ENCODE data around the gene ZBTB45. TPM values are rescaled to one million over a fixed set of nuclear protein-coding genes. Genes with fewer than 3 reads are reported as not detected.

Gene ZBTB45
- polyA plus RNA-seq, 3 donors, result 2.2 to 5.3 (median 2.6) TPM

DNA sequence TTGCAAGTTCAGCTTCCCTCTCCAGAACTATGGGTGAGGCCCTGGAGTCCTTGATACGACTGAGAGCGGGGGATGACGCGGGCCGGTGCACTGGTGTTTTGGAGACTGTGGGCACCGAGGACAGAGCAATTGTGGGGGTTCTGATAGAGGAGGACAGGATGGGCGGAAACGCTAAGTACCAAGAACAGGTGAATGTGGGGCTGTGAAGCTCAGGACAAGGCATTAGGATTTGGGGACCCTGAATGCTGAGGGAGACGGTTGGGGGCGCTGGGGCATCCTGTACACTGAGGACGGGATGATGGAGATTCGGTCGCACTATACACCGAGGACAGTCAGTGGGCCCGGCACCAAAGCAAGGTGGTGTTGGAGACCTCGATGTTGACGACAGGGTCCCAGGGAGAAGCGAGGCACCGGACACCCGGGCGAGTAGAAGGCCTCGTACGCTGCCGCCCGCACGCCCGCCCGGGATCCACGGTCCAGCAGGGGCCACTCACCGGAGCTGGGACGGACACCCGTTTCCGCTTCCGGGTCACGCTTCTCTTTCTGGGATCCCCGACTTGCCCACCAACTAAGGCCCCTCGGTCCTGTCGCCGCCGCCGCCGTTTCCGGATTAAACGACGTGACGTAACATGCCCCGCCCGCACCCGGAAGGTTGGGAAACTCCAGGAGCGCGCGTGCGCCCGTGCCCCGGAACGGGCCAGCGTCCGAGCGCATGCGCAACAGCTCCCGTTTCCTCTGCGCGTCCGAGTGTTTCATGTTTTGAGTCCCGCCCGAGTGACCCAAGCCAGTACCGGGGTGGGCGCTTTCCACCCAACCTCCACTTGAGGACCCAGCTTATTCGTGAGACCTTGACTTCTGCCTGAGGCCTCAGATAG lies 35.1 kb upstream of the ZBTB45 start, which contains the start of gene CHMP2A:
Gene CHMP2A (minus strand): TSS at position 612 of the 875 bp plus-strand sequence. CDS start 893 bp downstream, outside the sequence.
- peak within 1 kb of the TSS; percentile 83 to 98 (median 92) for H3K4me3 ChIP-seq (replicated peaks in 1 of 3; ENCODE audit: low read depth in 2 of 3, low read length in 3 of 3)
- peaks cover 55 to 59% of the 10 kb centered on the region in 2 donors for H3K36me3 Mint-ChIP-seq

More for the DNA sequence above, 35.1 kb upstream of the ZBTB45 start, which contains the start of gene CHMP2A:
- Histone ChIP-seq H2AFZ (ENCODE audit: insufficient read depth, low read depth, low read length, poor library complexity, severe bottlenecking) (peak within 1 kb of the TSS; percentile 82), H3K9me3 (replicated peaks in 1 of 2; ENCODE audit: control insufficient read depth in 1 of 2, insufficient read depth in 1 of 2, low read length in 2 of 2) (no peaks in the 10 kb centered on the region), H4K20me1 (ENCODE audit: insufficient read depth, low read length) (peaks cover 33% of the 10 kb centered on the region), H3K36me3 (replicated peaks in 1 of 2; ENCODE audit: control insufficient read depth in 1 of 2, insufficient read depth in 2 of 2, low read length in 2 of 2) (peaks cover 51 to 60% of the 10 kb centered on the region in 2 donors), H3K27me3 (ENCODE audit: control insufficient read depth in 2 of 2, insufficient read depth in 2 of 2, low read length in 2 of 2) (no peaks in the 10 kb centered on the region), H3K27ac (ENCODE audit: low read depth in 1 of 2, low read length in 2 of 2) (peak within 1 kb of the TSS; percentile 95 to 98), H3K4me2 (replicated peaks; ENCODE audit: extremely low read depth, low read length, poor library complexity, severe bottlenecking) (peak within 1 kb of the TSS; percentile 80), H3K79me2 (ENCODE audit: insufficient read depth, low read length) (peaks cover 52% of the 10 kb centered on the region), H3K9ac (ENCODE audit: insufficient read depth, low read length, poor library complexity, severe bottlenecking) (peak within 1 kb of the TSS; percentile 88), H3K4me1 (ENCODE audit: control insufficient read depth in 1 of 2, insufficient read depth in 2 of 2, low read length in 2 of 2) (peaks cover 43 to 54% of the 10 kb centered on the region in 2 donors)
- H3K9me3 Mint-ChIP-seq, result peaks cover 0 to 4% (median 0%) of the 10 kb centered on the region in 7 donors
- DNase-seq, result peak; percentile 95 to 99 (median 98)
- under 1% methylated on average over 67 of the region's 69 CpGs for WGBS (ENCODE audit: insufficient coverage)
- intact Hi-C loops (cut with micrococcal nuclease), result no loop called here
- H3K27ac Mint-ChIP-seq, result peak within 1 kb of the TSS; percentile 96 to 99 (median 98)
- peak within 1 kb of the TSS; percentile 92 to 97 for H3K4me3 Mint-ChIP-seq
- TF ChIP-seq, protein P1, sequence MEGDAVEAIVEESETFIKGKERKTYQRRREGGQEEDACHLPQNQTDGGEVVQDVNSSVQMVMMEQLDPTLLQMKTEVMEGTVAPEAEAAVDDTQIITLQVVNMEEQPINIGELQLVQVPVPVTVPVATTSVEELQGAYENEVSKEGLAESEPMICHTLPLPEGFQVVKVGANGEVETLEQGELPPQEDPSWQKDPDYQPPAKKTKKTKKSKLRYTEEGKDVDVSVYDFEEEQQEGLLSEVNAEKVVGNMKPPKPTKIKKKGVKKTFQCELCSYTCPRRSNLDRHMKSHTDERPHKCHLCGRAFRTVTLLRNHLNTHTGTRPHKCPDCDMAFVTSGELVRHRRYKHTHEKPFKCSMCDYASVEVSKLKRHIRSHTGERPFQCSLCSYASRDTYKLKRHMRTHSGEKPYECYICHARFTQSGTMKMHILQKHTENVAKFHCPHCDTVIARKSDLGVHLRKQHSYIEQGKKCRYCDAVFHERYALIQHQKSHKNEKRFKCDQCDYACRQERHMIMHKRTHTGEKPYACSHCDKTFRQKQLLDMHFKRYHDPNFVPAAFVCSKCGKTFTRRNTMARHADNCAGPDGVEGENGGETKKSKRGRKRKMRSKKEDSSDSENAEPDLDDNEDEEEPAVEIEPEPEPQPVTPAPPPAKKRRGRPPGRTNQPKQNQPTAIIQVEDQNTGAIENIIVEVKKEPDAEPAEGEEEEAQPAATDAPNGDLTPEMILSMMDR (IDR thresholded peaks at IDR 0.05), result no peak
- no peaks in the 10 kb centered on the region for H3K27me3 Mint-ChIP-seq (ENCODE audit: low read depth in 3 of 3)
- H3K4me1 Mint-ChIP-seq, result peaks cover 52% of the 10 kb centered on the region

Data from CD14-positive monocyte (primary cell).